HG03558 (cell line): Measurements from ENCODE around the gene JMJD7.

Experiments used
- ATAC-seq: cut with Tn5 transposase; IDR thresholded peaks from one replicate; pipeline ENCODE4 v1.9.1; 2021; ENCODE audit warnings: moderate number of reproducible peaks; ENCODE audit not compliant: unreplicated experiment; ENCODE audit errors: extremely low read depth

JMJD7 gene

DNA sequence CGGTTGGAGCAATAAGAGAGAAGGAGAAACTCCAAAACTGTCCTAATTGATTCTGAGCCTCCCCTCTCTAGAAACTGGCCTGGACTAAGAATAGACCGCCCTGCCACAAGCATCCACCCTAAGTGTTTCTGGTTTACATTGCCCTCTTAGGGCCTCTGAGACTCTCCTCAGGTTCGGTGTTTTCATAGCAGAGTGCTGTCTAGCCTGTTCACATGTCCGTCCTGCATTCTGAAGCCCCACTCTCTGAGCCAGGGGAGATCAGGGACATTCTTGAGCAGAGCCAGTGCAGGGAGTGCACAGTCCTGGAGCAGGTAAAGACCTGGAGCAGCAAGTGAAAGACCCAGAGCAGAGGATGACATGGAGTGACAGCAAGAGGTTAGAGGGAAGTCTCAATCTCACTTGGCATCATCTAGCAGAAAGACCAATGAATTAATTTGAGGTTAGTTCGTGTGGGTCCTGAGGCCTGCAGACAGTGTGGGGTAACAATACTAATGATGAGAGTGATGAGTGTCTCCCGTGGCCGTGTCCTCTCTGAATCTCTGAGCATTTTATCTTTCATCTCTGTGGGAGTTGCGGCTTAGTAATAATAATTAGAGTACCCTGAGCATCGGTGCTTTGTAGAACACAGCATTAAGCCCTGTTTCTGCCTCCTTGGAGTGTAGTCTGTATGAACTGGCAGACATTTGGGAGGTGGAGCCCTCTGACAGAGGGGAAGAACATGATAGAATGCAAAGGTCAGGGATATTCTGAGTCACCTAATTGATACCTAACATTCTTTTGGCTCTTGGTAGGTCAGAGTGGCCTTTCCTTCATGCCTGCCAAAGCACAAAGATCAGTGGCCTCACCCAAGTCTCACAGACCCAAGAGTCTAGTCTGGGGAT is 29.0 kb upstream of the JMJD7 start:
- no peak for ATAC-seq

DNA sequence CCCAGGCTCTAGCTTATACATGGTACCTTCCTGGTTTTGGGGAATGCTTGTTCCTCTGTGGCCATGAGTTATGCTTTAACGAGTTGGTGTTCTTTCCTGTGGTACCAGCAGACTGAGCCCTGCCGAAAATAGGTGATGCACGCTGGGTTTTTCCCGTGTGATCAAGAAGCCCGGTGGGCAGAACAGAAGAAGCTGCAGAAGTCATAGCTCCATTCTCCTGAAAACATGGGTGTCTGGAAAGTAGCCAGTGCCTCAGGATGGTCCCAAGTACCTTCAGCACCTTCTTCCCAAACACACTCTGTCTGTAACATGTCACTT is 28.4 kb upstream of the JMJD7 start:
- ATAC-seq: no peak

DNA sequence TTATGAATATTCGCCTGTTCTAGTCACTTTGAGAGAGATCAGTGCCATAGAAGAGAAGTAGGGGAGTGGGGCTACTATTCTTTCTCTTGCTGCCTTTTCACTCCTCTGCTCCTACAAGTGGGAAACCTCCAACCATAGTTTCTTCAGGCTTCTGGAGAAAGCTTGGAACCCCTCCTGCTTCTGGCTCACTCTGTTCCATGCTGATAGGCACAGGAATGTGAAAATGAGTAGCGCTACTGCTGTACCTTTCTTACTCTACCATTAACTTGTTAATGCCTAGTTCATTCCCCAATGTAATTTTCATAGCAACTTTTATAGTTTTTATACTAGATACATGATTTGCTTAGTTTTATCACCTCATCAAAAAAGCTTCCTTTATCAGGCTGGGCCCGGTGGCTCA is 26.7 kb upstream of the JMJD7 start:
- no peak for ATAC-seq

DNA sequence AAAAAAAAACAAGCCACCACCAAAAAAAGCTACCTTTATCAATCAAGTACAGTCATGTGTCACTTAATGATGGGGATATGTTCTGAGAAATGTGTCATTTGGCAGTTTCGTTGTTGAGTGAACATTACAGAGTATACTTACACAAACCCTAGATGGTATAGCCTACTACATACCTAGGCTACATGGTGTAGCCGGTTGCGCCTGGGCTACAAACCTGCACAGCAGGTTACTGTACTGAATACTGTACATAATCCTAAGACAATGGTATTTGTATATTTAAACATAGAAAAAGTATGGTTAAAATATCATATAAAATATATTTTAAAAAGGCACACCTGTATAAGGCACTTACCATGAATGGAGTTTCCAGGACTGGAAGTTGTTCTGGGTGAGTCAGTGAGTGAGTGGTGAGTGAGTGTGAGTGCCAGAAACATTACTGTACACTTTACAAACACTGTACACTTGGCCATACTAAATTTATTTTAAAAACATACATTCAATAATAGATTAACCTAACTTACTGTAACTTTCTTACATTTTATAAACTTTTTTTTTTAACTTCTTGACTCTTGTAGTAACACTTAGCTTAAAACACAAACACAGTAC is 25.9 kb upstream of the JMJD7 start:
- ATAC-seq: no peak

DNA sequence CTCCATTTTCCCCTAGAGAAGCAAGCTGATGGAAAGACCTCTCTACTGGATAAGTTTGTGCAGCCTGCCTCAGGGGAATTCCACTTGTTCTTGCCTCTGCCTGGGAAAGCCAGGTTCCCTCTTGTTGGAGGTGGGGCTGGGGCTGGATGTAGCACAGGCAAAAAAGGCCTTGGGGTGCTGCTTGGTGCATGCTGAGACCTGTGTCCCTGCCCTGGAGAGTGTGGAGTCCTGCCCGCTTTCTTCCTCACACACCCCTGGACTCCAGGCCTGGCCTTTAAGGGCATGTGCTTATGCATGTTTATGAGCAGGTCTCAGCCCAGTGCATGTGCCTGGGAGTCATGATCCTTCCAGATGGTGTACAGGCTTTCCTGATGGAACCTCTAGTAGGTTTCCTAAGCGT is 23.5 kb upstream of the JMJD7 start:
- ATAC-seq: no peak

DNA sequence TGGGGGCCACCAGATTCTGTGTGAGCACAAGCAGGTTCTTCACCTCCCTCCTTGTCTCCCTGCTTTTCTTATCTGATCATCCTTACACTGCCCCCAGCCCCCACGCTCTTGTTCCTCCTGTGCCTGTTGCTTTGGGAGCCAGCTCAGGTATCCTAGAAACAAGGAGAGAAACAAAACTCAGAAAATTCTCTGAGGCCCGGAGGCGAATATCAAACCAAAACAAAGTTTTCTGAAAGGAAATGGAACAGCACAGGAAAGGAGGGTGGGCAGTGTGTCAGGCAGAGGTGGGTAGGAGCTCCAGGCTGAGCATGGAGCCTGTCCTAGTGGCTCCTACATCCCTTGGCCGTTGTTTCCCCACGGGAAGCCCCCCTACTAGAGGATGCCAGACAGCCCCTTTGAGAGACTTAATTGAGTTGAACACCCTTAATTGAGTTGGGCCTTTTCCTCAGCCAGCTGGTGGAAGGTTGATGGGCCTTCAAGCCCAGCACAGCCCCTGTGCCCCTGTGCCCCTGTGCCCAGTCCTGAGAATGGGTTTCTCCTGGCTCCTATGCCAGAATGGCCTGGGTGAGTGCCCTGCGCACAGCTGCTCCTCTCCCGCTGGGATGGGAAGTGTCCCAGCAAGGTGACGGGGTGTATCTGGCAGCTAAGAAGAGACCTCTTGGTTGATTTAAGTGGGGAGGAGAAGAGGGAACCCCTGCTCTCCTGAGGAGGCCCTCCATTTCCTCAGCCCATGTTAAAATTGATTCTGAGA is 22.8 kb upstream of the JMJD7 start:
- ATAC-seq: no peak

DNA sequence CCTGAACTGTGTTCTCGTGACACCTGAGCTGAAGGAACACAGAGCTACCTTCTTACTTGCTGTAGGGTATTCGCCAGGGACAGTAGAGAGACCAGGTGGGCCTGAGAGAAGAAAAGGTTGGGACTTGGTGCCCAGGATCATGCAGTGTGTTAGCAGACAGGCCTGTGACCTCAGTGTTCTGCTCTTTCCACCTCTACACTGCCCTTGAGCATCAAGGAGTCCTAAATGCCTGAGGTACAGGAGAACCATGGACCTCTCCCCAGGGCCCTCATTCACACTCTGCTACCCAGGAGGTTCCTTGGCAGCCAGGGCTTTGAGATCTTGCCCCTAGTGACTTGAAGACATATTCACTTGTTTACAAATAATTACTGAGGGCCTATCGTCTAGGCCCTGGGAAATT is 22.2 kb upstream of the JMJD7 start:
- ATAC-seq: no peak

DNA sequence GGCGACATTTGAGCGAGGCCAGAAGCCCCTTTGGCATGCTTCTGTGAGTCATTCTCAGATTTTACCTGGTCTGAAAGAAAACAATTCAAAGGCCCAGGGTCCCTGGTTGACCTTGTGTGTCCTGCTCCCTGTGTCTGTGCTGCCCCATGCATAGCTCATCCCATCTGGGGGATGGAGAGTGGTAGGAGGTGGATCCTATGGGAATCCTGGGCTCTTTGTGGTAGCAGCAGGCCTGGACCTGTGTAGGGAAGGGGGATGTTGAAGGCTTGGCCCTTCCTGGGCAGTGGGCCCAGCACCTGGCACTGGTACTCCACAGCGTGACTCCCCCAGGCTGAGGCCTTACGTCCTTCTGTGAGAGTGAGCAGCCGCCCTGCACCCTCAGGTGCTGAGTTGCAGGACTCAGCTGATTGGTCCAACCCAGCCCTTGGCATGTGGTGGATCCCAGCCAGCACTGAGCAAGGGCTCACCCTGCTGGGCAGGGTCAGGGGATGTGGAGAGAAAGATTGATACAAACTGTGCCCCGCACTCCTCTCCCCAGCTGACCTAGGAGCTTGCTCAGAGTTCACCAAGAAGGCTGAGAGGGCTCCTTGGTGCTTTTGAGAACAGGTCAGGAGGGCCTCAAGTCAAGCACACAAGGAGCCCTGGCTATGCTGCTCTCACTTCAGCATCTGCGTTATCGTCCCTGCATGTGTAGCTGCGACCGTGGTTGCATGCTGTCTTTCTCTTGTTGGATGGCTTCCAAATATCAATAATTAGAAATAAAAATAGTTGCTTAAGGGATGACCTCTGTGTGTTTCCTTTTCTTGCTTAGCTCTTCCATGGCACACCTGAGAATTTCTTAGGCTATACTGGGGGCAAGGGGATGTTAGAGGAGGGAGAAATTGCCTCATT is 21.4 kb upstream of the JMJD7 start:
- ATAC-seq: no peak

DNA sequence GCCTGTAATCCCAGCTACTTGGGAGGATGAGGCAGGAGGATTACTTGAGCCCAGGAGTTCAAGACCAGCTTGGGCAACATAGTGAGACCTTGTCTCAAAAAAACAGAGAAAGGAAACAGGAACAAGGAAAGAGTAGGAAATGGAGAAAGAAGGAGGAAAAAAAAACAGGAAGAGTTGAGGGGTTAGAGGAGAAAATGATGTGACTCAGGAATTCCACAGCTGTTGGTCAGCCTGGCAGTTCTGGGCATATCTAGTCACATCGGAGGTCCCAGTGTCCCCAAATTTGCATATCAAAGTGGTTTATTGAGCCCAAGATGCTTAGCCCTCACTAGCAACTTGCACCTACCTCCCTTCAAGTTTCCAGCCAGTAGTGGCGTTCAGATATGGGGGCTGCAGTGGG is 18.8 kb upstream of the JMJD7 start:
- no peak for ATAC-seq

DNA sequence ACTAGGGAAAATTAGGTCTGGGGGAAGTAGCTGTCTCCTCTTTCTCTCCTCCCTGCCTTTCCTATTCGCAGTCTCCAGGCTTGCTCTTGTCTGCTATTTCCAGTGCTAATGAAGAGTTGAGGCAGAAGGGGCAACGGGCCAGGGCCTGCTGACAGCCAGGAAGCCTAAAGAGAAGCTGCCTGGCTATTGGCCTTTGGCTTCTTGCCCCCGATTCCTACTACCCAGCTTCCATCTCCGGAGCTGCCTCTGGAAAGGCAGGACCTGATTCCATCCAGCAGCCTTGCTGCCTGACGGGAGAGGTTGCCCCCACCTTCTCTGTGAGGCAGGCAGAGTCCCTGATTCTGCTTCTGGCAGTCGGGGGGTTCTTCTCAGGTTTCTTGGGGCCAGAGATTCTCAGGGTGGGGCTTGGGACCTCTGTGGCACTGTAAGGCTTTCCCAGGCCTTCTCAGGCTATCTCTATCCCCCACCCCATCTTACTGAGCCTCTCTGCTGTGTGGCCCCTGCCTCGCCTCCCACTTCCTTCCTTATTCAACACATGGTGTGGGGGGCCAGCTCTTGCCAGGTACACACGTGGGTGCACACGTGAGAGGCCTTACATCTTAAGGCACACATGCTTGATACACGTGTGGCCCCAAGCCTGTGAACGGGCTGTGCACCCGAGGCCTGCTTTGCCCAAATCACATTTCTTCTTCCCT is 18.2 kb upstream of the JMJD7 start:
- ATAC-seq: no peak

DNA sequence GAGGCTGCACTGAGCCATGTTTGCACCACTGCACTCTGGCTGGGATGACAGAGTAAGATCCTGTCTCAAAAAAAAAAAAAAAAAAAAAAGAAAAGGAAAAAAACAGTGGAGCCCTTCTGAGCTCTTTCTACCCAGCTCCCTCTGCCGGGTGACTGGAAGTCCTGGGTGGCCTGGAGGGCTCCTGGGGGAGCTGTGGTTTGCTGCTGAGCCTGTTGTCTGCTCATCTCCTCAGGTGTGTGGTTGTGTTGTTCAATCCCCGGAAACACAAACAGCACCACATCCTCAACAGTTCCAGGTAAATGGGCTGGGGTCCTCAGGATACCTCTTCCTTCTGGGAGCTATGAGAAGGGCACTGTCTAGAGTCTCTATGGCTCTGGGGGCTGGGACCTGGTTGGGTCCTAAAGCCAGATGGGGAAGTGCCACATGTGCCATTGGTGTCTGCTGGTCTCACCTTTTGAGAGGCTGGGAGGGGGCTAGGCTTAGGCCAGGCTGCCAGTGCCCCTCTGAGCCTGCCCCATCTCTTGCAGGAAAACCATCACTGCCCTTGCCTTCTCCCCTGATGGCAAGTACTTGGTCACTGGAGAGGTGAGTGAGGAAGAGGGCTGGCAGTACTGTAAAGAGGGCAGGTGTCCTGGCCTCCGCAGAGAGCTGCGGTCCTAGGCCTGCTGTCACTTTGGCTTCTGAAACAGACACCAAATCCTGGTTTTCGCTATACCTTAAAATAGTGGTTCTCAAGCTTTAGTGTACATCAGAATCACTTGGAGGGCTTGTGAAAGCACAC is 17.1 kb upstream of the JMJD7 start:
- ATAC-seq: no peak

DNA sequence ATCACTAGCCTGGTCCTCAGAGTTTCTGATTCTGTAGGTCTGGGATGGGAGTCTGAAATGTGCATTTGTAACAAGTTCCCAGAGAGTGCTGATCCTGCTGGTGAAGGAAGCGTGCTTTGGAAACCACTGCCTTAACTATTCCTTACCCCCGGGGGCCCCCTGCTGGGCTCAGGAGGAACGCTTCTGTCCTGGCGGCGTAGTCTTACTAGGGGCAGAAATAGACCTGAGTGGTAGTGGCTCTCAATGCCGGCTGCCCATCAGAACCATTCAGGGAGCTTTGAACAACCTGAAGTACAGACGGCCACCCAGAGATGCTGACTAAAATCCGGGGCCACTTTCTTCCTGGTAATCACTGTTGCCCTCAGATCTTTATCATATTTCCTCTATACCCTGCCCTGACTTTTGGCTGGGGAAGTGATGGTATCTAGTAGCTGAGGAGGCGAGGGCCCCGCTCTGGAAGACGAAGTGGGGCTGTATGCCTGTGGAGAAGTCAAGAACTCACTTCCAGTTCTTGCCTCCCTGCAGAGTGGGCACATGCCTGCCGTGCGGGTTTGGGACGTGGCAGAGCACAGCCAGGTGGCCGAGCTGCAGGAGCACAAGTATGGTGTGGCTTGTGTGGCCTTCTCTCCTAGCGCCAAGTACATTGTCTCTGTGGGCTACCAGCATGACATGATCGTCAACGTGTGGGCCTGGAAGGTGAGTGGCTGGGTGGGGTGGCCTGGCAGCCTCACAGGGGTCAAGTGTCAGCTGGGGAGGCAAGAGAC is 16.3 kb upstream of the JMJD7 start:
- no peak for ATAC-seq

DNA sequence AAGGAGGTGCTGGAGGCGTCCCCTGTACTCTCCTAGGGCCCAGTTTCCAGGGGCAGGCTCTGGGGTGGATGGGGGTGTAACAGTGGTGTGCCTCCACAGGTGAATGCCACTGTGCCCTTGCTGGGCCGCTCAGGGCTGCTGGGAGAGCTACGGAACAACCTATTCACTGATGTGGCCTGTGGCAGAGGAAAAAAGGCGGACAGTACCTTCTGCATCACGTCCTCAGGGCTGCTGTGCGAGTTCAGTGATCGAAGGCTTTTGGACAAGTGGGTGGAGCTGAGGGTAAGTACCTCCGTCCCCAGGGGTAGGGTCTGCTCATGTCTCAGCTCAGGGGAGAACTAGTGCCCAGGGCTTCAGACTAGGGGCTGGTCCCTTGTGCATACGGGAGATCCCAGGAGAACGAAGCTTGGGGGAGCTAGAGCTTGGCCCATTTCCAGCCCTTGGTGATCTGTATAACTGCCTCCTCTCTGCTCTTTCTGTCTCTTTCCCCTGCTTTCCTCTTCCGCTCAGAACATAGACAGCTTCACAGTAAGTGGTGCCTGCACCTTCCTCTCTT is 15.0 kb upstream of the JMJD7 start:
- no peak for ATAC-seq

DNA sequence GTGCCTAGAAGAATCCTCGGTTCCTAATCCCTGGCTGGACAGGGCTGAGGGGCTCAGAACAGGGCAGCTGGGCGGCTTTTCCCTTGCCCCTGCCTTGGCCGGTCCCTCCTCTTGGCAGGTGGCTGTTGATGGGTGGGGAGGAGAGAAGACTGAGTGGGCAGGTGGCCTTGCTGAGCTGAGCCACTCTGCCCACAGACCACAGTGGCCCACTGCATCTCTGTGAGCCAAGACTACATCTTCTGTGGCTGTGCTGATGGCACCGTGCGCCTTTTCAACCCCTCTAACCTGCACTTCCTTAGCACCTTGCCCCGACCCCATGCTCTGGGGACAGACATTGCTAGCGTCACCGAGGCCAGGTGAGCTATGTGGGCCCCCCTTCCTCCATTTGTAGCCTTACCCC is 14.5 kb upstream of the JMJD7 start:
- ATAC-seq: no peak

DNA sequence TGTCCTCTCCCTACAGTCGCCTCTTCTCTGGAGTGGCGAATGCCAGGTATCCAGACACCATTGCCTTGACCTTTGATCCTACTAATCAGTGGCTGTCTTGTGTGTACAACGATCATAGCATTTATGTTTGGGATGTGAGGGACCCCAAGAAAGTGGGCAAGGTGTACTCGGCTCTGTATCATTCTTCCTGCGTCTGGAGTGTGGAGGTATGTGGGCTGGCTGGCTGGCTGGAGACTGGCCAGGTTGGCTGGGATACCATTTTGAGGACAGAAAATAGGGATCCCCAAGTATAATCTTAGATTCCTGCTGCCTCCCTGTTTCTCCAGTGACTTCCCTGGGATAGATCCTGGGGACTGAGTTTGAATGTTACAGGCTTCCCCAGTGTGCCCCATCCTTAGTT is 13.4 kb upstream of the JMJD7 start:
- ATAC-seq: no peak

DNA sequence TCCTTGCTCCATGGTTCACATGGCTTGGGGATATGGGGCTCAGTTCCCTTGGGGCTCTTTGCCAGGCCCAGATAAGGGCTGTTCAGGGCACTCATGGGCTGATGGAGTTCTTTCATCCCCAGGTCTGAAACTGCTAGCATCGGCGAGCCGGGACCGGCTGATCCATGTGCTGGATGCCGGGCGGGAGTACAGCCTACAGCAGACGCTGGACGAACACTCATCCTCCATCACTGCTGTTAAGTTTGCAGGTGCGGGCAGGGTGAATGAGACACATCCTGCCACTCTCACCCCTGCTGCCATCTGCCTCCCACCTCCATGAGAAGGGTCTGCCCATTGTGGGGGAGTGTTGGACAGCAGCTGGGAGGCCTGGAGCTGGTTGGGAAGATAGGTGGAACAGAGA is 11.1 kb upstream of the JMJD7 start:
- no peak for ATAC-seq

DNA sequence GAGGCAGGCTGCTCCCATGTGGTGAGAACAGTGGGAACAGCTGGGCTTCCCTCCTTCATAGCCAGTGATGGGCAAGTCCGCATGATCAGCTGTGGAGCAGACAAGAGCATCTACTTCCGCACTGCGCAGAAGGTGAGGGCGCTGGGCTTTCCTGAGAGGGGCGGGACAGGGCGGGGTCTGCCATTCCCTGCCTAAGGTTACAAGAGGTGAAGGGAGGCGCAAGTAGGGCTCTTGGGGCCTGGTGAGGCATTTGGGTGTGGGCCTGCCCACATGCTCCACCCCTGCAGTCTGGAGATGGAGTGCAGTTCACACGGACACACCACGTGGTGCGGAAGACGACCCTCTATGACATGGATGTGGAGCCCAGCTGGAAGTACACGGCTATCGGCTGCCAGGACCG is 10.6 kb upstream of the JMJD7 start:
- ATAC-seq: no peak

DNA sequence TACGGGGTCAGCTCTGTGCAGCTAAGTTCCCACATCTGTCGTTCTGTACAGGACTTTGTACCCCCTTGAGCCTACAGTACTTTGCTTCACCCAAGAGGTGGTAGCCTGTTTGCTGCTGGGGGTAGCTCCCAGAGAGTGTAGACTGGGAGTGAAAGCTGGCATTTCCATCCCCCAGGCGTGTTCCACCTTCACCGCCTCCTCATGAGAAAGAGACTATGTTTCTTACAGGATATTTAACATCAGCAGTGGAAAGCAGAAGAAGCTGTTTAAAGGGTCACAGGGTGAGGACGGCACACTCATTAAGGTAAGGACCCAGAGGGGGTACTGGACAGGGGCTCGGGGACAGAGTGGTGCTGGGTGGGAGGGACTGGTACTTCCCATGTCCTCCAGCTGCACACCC is 10.1 kb upstream of the JMJD7 start:
- ATAC-seq: no peak
